GM21447 (cell line): ENCODE data around the gene OSBPL10.
"Not testable (repeated sequence)": the region's sequence is repeated elsewhere in the genome, so short reads cannot be mapped to it uniquely, and the experiment has no call there.

Experiments
- ATAC-seq: cut with Tn5 transposase; IDR thresholded peaks from one replicate; pipeline ENCODE4 v1.9.1; 2021; ENCODE audit not compliant: unreplicated experiment

Gene OSBPL10

GRCh38 chr3:31821118-31821517, 159.9 kb downstream of the OSBPL10 start:
- no peak for ATAC-seq

- no peak for ATAC-seq
Observed at GRCh38 chr3:31819441-31819840, 161.6 kb downstream of the OSBPL10 start.

GRCh38 chr3:31817411-31817966, 163.6 kb downstream of the OSBPL10 start:
- no peak for ATAC-seq

DNA sequence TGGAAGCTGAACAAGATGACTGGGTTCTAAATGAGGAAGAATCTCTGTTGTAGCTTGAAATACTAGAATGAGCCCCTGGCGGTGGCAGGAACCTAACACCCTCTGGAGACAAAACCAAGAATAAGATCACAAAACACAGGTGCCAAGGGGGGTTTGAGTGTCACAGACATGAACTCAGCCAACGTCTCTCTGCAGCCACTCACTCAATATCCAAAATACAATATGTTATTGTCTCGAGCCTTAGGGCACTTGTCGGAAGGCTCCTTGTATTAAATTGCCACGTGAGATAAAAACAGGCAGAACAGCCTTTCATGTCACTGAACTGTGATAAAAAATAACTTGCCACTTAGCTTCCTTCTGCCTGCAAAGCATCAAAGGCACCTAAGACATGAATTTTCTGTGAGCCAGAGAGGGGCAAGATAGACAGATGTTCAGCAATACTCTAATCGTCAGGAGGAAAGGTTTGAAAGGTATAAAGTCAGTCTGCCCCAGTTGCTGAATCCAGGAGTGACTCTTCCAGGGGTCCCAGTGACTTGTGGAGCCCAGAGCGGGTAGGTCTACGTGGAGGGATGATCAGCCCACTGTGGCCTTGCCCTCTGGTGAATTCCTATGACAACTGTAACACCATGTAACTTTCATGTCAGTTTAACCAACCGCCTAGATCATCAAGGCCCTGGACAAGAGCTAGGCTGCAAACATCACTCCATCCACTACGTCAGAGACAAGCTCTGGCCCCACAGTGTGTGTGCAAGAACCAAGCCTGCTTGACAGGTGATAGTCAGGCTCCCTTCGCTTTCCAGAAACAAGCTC, 165.2 kb downstream of the OSBPL10 start:
- ATAC-seq = no peak

- no peak for ATAC-seq
Observed at GRCh38 chr3:31815006-31815405, 166.1 kb downstream of the OSBPL10 start.

GRCh38 chr3:31813686-31814085, 167.4 kb downstream of the OSBPL10 start:
- ATAC-seq = no peak

DNA sequence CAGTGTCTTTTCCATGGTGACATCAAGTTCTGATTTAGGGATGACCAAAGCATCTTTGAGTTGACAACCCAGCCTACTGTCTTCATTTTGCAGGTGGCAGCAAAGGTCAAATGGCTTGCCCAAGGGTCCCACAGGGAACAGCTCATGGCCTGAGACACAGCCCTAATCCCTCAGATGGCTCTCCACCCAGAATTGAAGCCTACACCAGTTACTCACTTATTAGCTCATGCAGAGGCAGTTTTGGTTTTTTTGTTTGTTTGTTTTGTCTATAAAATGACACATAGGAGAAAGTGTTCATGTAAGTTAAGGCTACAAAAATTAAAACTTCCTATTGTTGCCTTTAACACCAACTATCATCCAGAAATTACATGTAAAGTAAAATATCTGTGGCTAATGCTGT, 167.9 kb downstream of the OSBPL10 start:
- ATAC-seq = no peak

- ATAC-seq = no peak
Observed at GRCh38 chr3:31810991-31811433, 170.1 kb downstream of the OSBPL10 start.

GRCh38 chr3:31808143-31808720, 172.8 kb downstream of the OSBPL10 start:
- no peak for ATAC-seq

GRCh38 chr3:31804251-31805051, 176.6 kb downstream of the OSBPL10 start:
- no peak for ATAC-seq

DNA sequence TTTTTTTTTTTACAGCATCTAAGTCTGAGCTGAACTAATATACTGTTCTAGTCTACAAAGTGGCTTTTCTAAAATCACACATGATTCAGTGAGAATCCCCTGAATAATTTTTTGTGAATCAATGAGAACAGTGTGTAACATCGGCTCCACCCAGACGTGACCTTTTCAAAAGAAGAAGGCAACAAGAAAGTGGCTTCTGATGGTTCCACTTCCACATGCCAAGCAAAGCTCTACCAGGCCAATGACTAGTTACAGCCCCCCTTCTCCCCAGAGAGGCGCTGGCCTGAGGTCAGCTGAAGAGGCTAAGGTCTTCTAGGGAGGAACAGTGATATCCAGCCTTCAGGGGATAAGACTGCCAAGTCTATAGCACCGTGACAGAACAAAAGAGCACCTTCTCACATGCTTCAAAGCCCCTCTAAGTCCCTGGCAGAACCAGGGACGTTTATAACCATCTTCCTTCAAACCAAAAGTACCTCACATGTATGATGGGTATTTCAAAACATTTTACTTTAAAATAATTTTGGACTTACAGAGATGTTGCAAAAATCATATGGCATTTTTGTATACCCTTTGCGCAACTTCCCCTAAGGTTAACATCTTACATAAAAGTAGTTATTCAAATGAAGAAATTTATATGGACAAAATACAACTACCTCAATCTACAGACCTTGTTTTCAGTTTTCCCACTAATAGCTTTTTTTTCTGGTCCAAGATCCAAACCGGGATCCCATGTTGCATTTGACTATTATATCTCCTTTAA, 177.9 kb downstream of the OSBPL10 start:
- no peak for ATAC-seq

DNA sequence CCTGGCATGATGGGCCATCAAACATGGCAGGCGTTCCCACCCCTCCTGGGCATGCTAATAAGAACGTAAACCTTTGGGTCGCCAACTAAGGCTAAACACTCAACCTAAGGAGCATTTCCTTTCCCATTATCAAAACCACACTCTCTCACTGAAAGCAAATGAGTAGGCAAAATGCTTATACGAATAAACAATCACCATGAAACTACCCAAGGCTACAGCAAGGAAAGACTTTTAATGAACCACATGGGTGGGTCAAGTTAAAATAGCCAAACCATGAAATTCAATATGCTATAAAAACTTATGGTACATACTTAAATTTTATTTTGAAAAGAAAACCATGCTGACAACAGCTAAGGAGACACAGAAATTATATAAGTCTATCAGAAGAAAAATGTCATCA, 180.6 kb downstream of the OSBPL10 start:
- no peak for ATAC-seq

DNA sequence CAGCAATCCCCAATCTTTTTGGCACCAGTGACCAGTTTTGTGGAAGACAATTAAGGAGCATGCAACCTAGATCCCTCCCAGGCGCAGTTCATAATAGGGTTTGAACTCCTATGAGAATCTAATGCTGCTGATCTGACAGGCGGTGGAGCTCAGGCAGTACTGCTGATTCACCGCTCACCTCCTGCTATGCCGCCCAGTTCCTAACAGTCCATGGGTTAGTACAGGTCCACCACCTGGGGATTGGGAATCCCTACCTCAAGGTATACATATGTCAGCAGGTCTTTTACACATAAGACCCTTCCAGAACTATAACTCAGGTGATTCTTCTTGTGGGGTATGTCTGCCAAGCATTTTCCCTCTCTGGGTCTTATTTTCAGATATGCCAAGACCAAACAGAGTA, 182.2 kb downstream of the OSBPL10 start:
- no peak for ATAC-seq

- ATAC-seq = no peak
Observed at GRCh38 chr3:31793821-31794220, 187.2 kb downstream of the OSBPL10 start.

DNA sequence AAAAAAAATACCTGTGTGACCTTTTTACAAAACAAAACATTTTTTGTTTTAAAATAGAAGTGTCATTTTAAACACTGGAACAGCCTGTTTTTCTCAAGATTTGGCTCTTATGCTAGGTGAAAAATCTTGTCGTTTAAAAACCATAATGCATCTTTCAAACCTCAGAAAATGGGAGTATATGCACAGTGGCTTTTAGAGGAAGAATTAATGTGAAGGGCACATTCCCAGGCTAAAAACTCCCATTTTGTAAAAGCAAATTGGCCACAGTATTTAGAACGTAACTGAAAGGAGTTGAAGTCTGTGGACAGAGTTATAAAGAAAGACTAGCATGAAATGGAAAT, 190.0 kb downstream of the OSBPL10 start:
- no peak for ATAC-seq

GRCh38 chr3:31790193-31791089, 190.6 kb downstream of the OSBPL10 start:
- no peak for ATAC-seq

DNA sequence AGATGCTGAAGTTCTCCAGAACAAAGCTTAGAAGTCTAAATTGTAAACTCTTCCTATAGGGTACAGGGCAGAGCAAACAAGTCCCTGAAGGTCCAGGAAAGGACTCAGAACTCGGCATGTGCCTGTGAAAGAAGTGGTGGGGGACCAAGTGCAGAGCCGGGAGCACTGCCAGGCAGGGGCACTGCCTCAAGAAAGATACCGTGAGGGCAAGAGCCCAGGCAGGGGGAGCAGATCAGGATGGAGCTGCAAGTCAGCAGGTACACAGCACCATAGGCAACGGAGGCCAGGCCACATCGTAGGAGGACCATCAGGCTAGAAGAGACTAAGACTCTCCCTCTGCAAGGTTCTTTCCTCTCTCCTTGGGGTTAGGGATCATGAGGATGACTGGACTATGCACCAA, 191.6 kb downstream of the OSBPL10 start:
- ATAC-seq = no peak

DNA sequence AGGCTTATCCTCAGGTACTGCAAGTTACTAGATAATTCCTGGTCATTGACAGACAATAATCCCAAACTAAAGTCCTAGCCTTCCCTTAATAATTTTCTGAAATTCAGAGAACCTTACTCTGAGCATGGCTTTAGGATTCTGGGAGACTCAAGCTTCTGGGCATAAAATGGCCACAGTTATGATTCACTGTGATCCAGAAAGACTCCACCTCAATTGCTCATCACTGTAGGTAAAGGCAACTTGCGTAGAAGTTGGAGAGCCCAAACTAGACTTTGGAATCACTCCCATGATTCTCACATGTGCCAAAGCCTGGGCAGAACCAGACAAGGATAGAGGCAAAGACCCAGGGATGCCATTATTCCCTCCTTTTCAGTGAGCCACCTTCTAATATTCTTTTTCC, 195.3 kb downstream of the OSBPL10 start:
- no peak for ATAC-seq

DNA sequence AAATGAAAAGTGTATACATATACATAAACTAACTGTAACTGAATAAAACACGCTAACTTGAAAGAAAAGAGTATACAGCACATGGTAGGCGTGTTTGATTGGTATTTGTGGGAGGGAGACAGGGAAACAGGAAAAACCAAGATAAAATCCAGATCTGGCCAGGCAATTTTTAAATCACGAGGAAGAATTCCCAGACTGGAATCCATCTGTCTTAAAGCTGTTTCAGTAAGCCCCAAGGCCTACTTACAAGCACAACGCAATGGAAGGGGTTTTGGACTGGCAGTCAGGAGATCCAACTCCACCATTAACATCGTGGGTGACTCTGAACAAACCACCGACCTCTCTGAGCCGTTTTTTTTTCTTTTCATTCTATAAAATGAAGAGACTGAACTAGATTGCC, 195.8 kb downstream of the OSBPL10 start:
- ATAC-seq = no peak

DNA sequence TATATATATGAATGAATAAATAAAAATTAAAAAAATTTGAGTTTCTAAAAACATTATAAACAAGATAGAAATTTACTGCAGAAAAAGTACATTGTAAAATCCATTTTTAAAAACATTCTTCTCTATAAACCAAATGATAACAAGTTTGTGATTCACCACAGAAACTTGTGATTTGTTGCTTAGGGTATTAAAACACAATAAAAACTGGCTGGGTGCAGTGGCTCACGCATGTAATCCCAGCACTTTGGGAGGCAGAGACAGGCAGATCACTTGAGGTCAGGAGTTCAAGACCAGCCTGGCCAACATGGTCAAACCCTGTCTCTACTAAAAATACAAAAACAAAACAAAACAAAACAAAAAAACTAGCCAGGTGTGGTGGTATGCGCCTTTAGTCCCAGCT, 197.2 kb downstream of the OSBPL10 start:
- not testable (repeated sequence) for ATAC-seq
